ENCODE measurements around the gene TMEM9B.

The TMEM9B gene

DNA sequence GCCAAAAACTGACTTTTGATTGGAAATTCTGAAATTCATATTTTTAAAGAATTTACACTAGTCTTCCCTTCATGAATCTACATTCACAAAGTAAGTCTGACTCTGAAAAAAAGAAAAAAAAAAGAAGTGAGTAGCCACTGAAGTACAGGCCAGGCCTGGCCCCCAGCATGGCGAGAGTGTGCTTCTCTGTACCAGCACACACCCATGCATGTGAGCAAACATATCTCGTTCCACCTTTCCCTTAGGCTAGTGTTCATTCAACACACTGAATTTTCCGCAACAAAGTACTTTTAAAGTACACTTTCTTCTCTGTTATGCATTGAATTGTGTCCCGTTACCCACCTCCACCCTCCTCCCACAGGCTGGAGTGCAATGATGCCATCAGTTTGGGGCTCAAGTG is 36.0 kb downstream of the TMEM9B start:
- no peak for DNase-seq

DNA sequence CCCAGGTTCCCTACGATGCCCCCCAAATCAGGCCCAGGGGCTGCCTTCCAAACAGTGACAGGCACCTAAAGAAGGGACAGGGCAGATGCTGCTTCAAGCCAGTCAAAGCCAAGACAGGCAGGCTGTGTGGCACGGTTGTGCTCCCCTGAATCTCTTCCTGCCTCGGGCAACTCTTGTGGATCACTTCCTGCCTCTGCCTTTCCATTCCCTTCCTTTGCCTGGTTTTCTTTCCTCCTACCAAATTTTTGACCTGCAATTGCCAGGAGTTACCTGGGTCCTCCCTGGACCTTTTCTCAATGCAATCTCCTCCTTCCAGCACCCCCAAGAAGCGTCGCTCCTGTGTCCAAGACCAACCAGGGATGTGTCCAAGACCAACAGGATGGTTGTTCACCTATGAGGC is 37.0 kb downstream of the TMEM9B start:
- no peak for DNase-seq

DNA sequence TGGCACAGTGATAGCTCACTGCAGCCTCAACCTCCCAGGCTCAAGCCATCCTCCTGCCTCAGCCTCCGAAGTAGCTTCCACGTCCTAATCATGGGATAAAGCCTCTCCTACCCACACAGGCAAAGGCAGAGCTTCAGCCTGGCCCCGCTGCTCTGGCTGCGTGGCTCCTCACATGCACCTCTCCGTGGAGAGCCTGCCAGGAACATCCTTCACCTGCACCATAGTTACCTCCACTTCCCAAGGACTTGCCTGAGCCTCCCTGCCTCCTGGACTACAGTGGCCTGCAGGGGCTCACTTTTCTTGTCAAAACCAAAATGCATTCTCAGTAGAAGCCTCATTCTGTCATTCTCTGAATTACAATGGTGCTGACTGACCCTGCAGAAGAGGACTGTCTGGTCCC is 38.0 kb downstream of the TMEM9B start:
- DNase-seq: no peak

DNA sequence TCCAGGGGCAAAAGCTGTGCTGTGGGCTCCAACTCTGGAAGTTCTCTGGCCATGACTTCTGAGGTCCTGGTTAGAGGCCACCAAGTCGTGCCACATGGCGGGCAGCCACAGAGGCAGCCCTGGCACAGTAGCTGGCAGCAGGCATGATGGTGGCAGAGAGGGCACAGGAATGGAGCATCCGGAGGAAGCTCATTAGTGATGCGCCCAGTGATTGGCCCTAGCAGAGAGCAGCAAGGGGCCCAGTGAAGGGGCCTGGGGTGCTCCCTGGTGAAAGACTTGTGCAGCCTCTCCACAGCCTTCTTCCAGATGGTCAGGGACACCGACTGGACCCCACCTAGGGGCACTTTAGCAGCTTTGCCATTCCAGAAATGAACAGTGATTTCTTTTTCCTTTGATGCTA is 38.5 kb downstream of the TMEM9B start:
- no peak for DNase-seq

DNA sequence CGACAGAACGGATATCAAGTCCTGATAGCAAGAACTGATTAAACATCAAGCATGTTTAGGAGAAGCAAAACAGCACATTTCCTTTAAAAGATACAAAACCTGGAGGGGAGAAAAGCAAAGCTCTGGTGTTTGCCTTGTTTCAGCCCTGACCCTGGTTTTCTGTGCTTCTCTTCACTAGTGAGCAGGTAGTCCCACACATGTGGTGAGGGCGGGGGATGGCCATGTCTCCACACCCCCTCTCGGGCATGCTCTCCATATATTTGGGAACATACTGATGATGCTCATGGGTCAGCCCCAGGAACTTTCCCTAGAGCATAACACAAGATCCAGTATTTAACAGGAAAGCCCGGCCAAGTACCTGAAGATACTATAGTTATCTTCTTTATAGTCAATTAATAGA is 41.6 kb downstream of the TMEM9B start:
- DNase-seq: no peak

DNA sequence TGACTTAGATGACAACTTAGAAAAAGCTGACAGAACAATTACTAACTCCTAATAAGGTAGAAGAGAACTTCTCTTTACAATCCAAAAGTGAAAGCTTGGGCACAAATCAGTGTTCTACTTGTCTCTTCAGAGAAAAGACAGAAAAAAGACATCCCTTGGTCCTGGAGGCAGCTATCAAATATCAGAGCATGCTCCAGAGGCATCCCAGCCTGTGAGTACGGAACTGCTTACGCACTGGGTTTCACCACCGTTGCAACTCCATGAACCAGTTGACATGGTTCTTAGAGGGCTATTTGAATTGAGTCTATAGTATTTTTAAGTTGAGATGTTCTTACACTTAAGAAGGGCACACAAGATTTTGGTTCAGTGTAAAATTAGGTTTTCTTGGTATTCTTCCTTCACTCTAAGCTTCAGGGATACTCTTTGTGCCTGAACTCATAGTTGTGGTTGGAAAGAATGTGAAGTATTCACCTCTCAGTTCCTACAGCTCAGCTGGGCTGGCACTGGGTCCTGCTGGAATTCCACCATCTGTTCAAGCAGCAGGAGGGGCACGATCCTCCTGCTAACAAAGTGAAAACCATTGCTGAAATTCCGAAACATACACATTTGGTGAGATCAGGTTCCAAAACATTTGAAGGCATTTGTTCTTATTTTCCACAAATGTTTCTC is 47.0 kb downstream of the TMEM9B start:
- peak; percentile 19 for DNase-seq

DNA sequence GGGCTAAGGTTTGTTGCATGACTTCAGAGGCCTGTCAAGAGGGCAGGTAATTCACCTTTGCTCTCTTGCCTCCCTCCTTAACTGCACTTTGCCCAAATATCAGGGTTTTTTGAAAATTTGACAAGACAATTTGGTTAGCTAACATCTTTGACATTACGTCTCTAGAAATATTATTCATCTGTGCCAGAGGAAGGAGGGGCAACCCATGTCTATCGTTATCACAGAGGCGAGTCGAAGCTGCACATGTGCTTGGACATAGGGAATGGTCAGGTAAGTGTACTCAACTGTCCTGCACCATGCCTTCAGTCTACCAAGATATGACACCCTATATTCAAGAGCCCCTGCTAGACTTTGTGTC is 49.6 kb downstream of the TMEM9B start:
- no peak for DNase-seq

DNA sequence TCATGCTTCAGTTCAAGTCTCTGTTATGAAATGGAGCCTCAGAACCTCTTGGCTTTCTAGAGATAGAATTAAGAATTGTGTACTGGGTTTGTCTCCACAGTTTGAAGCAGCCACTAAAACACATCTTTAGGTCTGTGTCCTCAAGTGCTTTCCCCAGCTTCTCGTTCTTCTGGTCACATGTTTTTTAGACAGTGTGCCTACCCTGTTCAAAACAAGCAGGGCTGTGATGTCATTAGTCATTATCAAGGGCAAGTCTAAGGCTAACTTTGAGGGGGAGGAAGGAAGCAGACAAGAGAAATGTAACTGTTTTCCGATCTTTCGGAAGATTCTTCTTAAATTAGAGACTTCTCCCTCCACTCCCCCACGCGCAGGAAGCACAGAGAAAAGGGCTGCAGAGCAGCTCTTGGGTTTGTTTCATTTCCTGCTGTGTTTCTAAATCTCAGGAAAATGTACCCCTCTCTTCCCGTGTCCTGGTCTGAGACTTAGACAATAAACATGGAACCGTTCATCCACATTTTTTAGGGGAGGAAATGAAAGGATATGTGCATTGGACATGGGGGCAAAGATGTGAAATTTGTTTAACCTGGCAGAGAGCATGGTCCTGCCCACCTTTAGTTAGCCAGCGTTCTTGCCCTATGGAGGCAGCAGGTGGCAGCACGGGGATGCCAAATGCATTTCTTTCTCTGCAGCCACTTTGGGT is 50.1 kb downstream of the TMEM9B start:
- no peak for DNase-seq

DNA sequence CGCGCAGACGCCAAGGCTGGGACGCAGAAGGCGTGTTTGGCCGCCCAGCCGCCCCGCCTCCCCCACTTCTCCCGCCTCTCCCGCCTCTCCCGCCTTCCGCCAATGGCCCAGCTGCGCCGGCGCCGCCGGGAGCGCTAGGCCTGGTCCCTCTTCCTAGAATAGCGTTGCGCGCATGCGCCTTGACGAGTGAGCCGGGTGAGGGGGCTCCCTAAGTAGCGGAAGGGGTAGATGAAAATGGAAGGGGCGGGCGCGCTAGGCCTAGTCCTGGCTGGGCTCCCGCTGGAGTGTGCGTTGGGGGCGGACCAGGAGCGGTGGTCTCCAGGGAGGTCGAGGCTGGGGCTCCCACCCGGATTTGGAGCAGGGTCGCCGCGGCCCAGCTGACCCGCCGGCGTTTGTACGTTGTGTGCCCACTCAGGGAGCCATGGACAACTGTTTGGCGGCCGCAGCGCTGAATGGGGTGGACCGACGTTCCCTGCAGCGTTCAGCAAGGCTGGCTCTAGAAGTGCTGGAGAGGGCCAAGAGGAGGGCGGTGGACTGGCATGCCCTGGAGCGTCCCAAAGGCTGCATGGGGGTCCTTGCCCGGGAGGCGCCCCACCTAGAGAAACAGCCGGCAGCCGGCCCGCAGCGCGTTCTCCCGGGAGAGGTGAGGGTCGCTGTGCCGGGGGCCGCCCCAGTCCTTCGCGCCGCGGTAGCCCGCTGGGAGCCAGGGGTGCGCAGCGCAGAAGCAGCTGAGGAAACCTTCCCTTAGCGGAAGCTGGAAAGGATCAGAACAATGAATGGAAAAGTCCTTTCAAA is 53.0 kb downstream of the TMEM9B start, which contains the start of gene AKIP1:
Gene AKIP1, plus strand, starts transcription at position 161 of the 795 bp plus-strand sequence. Its CDS starts 261 bp downstream, at position 422.
- peak; percentile 83 for DNase-seq

DNA sequence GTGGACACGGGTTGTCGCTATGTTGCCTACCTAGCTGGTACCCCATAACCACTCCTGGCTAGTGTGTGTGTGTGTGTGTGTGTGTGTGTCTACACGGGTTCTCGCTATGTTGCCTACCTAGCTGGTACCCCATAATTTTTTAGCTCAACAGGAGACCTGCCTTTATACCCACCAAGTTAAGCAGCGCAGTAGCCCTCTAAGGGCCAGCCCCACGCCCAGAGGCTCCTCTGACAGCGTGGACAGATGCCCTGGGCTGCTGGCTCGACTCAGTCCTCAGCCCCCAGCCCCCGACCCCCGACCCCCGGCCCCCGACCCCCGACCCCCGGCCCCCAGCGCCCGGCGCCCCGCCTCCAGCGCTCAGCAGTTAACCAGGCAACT is 53.6 kb downstream of the TMEM9B start:
- no peak for DNase-seq

DNA sequence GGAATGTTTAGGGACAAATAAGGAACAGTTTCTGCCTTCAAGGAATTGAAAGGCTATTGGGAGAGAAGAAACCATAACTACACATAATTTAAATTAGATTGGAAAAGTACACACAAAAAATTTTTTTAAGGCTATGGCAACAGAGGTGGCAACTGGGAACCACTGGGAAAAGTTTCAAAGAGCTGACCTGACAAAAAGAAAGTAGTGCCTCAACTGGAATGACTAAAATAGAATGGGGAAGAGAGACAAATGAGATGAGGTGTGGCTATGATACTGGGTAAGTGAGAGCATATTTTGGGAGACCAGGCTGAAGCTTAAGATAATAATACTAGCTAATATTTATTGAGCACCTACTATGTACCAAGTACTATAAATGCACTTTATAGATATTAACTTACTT is 56.1 kb downstream of the TMEM9B start:
- DNase-seq: no peak

DNA sequence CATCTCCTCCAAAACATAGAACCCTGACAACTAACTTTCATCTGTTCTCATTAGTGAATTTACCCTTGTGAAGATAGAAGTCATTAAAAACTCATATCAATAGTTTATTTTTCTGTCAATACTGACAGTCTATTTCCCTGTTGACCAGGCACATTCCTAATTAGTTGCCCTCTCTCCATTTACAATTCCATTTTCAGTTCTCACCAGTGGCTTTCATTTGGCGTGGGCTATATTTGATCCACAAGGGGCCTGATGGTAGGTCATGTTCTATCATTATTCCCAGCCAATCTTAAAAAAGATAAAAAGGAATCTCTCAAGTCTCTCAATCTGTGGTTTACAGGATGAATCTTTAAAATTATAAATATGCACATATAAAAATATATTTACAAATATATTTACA is 57.1 kb downstream of the TMEM9B start:
- DNase-seq: no peak

DNA sequence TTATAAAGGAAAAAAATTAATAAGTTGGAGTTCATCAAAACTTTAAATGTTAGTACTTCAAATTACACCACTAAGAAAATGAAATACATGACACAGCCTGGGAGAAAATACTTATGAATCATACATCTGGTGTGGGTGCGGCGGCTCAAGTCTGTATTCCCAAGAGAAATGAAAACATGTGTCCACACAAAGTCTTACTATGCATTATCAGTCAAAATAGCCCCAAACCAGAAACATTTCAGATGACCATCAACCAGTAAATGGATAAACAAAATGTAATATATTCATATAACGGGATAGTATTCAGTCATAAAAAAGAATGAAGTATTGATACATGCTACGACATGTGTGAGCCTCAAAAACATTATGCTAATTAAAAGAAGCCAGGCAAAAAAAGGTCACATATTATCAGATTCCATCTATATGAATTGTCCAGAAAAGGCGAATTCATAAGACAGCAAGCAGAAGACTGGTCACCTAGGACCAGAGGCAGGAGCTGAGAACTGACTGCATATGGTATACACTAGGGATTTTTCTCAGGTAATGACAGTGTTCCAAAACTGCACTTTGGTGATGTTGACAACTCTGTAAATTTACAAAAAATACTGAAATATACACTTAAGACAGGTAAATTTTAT is 58.6 kb downstream of the TMEM9B start:
- DNase-seq: no peak

DNA sequence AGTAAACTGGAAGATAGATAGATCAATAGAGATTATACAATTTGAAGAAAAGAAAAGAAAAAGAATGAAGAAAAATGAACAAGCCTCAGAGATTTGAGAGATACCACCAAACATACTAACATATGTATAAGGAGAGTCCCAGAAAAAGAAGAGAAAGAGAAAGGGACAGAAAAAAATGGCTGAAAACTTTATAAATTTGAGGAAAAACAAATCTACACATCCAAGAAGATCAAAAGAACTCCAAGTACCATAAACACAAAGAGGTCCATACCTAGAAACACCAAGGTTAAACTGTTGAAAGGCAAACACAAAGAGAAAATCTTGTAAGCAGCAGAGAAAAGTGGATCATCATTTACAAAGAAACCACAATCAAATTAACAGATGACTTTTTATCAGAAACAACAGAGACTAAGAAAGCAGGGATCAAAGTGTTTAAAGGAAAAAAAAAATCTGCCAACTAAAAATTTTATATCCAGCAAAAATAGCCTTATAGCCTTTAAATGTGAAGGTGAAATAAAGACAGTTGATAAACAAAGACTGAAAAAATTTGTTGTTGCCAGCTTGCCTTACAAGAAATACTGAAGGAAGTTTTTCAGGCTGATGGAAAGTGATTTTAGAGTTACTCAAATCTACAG is 65.0 kb downstream of the TMEM9B start:
- no peak for DNase-seq

Data from RPMI8226 (cell line).